Stimulated activated naive CD4-positive, alpha-beta T cell (primary cell): ENCODE data around the gene LSM12.
"Not testable (repeated sequence)": the region's sequence is repeated elsewhere in the genome, so short reads cannot be mapped to it uniquely, and the experiment has no call there.

ENCODE experiments used
- DNase-seq, 6 experiments: peaks; one replicate each; lab custom pipeline; 2025; lab: John Stamatoyannopoulos, UW

Gene LSM12

DNA sequence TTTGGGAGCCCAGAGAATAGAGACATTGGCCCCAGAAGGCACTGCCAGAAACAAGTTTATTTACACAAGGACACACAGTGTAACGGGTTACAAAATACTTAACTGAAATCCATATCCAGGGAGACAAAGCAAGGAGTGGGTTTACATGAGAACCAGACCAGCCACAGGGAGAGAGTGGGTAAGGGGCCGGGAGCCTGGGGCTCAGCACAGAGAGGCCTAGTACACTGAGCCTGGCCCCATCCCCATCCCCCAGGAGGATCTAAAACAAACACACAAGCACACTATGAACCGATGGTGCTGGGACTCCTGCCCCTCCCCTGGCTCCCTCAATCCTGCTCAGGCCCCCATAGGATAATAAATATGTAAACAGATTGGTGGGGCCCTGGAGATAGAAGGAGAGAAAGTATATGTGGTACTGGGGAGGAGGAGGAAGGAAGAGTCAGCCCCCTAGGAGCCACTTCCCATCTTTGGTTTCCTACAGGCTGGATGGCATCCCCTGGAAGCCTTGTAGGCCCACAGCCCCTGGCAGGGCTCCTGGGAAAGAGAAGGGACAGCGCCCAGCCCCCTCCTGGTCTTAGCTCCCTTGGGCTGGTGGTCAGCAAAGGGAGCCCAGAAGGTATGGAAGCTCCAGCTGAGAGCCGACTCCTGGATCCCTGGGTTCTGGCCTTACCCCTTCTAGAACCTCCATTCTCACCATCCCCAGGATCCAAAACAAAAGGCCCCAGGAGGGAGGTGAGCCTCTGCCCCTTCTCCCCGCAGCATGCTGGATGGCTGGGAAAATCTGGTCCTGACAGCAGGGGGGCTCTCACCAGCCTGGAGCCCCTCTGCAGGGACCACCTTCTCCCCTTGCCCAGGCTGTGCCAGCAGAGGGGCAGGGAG lies 10.5 kb upstream of the LSM12 start:
- no peak for DNase-seq

DNA sequence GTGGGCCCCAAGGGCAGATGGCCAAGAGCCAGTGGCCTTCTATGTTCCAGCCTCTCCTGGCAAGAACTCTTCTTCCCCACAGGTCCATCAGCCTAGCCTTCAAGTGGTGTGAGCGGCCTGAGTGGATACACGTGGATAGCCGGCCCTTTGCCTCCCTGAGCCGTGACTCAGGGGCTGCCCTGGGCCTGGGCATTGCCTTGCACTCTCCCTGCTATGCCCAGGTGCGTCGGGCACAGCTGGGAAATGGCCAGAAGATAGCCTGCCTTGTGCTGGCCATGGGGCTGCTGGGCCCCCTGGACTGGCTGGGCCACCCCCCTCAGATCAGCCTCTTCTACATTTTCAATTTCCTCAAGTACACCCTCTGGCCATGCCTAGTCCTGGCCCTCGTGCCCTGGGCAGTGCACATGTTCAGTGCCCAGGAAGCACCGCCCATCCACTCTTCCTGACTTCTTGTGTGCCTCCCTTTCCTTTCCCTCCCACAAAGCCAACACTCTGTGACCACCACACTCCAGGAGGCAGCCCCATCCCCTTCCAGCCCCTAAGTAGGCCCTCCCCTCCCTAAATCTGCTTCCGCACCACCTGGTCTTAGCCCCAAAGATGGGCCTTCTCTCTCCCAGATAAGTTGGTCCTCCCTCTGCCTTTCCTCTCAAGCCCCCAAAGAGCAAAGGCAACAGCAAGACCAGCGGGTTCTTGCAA lies 9.3 kb upstream of the LSM12 start:
- no peak for DNase-seq

DNA sequence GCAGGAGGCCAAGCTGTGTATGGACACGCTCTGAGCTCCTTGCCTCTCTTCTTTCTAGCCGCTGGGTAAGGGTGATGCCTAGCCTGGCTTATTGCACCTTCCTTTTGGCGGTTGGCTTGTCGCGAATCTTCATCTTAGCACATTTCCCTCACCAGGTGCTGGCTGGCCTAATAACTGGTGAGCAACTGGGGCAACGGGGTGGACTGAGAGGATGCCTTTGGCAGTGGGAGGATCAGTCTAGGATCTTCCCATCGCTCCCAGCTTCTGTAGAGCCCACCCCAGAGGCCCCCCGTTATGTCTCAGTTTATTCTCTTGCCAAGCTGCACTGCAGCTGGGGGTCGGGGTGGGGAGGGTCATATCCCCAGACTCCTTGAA lies 8.4 kb upstream of the LSM12 start:
- no peak for DNase-seq

DNA sequence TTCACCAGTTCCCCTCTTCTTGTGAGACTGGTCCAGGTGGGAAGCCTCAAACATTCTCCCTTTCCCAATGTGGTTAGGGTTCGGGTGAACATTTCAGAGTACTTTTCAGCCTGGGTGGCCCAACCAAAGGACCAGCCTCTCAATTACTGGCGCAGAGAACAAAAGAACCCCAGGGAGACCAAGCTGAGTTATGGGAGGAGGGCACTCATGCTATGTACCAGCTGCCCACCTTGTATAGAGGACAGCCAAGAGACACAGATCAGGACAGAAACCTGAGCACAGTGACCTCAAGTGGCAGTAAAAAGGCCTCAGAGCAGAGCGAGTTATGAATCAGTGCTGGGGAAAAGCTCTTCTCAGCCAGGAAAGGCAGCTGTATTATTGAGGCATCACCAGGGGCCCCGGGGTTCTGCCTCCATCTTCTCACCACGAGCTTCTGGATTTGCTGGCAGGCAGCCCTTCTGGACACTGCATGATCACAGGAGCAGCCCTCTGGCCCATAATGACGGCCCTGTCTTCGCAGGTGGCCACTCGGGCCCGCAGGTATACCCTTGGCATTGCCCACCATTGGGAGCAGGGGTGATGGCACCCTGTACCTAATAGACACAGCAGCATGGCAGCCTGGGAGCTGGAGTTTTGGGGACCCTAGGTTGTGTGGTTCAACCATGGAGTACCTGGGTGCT lies 7.9 kb upstream of the LSM12 start:
- DNase-seq: no peak

DNA sequence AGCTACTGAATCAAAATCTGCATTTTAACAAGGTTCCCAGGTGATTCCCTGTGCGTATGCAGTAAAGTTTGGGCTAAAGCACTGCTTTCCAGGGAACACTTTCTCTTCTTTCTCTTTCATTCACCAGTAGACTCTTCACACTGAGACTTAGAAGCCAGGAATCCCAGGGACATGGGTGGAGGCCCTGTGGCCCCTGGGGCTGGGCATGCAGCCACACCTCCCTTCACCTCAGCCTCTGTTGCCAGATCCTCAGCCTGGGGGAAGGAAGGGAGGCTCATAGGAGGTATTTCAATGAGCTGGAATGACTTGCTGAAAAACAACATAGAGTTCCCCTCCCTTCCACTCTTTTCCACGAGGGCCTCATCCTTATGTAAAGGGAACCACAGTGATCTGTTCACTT lies 5.3 kb upstream of the LSM12 start:
- DNase-seq: no peak

DNA sequence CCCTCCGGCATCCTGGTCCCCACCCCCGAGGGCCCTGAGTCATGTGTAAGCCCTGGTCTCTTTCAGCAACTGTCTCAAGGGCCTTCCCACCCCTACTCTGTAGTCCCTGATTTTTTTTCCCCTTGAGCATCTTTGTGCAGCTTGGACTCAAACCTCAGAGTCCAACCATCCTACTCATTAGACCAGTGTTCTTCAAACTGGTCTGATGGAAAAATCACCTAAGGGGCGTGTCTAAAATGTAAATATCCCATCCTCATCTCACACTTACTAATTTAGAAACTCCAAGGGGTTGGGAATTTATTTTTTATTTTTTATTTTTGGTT lies 4.7 kb upstream of the LSM12 start:
- no peak for DNase-seq

DNA sequence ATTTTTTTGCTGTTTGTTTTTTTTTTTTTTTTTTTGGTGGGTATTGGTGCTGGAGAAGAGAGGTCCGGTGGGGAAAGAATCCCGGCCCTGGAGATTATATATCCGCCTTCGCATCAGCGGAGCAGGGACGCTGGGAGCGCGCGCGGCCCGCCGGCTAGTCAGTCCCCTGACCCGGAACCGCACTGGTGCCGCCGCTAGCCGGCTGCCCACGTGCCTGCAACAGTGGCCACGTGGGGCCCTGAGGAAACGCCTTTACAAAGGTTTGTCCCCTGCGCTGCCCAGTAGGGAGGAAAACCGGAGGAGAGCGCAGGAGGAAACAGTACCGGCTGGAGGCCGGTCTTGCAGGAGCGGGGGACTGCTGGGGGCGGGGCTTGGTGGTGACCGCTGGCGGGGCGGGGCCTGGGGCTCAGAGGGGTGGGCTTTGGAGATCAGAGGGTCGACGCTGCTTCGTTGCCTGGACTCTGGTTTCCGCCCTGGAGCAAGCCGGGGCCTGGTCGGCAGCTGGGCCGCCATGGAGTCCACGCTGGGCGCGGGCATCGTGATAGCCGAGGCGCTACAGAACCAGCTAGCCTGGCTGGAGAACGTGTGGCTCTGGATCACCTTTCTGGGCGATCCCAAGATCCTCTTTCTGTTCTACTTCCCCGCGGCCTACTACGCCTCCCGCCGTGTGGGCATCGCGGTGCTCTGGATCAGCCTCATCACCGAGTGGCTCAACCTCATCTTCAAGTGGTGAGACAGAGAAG lies 4.2 kb upstream of the LSM12 start, which contains the start of gene G6PC3:
TSS of gene G6PC3 (plus strand) at position 281 of the 743 bp plus-strand sequence. CDS start at position 512, 231 bp downstream.
- DNase-seq: peak; percentile 19 to 77 (median 56)

DNA sequence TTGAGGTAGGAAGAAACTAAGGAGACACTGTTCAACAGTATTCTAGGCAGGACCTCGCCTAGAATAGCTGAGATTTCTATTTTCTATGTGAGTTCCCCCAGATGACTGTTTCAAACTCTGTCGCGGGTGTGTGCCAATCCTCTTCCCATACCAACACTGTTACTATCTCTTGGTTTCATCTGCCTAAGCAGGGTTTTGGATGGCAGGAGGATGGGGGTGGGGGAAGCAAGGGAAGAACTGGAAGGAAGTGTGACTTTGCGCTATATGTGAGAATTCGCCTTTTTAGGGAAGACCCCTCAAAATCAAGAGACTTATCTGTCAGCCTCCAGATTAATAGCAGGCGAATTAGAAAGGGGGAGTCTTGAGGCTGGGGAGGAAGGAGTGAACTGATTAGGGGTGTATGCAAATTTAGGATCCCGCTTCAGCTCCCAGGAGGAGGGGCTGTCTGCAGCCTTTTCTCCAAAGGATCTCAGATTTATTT lies 3.5 kb upstream of the LSM12 start:
- DNase-seq: no peak

DNA sequence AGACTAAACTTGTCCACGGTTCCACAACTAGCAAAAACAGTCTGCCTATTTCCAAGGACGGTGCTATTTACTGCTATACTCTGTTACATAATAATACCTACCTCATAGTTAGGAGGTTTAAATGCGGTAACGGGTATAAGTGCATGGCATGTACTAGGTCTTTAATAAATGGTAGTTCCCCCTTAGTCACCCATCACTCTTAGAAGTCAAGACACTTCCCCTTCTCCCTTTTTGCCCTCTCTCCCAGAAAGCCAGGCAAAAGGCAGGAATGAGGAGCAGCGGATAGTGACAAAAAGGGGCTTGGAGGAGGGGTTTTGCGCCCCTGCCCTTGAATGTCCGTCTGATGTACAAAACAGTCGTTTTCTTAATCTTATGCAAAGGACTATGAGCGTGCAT lies 1.1 kb upstream of the LSM12 start:
- no peak for DNase-seq

DNA sequence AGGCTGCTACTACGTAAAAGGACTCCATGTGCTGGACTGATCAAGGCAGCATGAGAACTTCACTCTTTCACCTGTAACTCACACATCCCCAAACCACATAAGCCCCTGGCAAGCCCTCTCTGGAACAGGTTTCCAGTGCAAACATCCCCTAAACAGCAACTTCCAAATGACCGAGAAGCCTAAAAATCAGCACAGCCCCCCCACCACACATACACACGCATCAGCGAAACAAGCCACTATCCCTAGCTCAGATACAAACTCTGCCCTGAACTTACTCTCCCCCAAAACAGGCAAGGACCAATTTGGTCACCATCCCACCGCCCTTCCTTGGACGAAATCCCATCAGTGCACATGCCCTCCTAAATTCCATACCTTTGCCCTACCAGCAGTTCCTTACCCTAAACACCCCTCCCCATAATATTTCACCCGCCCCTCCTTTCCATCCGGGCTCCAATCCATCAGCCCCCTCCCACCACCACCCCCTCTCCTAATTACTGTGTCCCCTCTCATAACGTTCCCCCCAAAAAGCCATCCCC lies 735 bp downstream of the LSM12 start:
- DNase-seq: peak in 2 of 6 experiments; percentile 17 to 57

DNA sequence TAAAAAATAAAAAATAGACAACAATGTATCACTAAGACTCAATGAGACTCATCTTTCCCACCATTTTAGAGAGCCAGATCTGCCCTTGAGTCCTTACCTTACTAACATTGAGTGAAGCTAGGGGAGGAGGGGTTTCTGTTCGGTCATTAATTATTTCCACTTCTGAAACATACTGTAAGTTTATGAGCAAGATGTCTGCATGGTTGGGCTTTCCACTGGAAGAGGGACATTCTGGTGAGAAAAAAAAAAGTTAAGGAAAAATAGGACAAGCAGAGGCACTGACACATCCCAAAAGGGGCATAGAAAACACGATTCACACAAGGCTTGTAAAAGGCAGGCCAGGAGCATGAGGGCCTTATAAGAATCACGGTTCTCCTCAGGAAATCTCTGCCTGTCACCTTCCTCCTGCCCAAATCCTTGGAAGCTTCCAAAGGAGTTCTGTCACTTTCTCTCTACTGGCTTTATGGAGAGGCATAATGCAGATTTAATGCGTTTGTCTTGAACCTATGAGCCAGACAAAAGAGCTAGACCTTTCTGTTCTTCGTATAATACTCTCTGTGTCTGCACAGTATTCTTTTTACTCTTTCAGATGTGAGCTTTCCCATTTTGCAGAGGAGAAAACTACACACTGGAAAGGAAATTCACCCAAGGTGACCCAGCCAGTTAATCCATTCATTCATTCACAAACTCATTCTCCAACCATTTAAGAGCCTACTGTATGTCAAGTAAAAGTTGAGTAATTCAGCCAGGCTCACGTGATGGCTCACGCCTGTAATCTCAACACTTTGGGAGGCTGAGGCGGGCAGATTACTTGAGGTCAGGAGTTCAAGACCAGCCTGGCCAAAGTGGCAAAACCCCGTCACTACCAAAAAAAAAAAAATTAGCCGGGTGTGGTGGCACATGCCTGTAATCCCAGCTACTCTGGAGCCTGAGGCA lies 2.5 kb downstream of the LSM12 start:
- DNase-seq: no peak

DNA sequence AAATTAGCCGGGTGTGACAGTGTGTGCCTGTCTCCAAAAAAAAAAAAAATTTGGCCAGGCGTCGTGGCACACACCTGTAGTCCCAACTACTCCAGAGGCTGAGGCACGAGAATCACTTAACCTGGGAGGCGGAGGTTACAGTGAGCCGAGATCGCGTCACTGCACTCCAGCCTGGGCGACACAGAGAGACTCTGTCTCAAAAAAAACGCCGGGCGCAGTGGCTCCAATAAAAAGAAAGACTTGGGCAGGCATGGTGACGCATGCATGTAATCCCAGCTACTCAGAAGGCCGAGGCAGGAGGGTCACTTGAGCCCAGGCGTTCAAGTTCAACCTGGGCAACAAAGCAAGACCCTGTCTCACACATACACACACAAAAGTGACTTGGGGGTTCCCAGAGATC lies 3.6 kb downstream of the LSM12 start:
- DNase-seq: no peak

DNA sequence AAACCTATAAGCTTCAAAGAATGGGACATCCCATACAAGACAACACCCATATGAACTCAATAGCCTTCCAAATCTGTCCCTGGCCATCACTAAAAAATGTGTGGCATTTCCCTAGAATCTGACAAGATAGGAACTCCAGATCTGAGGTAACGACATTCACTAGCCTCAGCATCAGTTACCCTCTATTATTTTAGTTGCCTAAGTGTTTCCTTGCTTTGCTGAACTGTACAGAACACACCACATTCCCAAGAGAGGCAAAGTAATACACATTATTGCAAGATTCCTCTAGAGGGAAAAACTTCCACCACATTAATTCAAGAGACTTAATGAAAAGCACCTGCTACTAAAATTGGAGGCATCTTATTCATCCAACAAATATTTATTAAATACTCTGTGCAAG lies 5.0 kb downstream of the LSM12 start:
- DNase-seq: no peak

DNA sequence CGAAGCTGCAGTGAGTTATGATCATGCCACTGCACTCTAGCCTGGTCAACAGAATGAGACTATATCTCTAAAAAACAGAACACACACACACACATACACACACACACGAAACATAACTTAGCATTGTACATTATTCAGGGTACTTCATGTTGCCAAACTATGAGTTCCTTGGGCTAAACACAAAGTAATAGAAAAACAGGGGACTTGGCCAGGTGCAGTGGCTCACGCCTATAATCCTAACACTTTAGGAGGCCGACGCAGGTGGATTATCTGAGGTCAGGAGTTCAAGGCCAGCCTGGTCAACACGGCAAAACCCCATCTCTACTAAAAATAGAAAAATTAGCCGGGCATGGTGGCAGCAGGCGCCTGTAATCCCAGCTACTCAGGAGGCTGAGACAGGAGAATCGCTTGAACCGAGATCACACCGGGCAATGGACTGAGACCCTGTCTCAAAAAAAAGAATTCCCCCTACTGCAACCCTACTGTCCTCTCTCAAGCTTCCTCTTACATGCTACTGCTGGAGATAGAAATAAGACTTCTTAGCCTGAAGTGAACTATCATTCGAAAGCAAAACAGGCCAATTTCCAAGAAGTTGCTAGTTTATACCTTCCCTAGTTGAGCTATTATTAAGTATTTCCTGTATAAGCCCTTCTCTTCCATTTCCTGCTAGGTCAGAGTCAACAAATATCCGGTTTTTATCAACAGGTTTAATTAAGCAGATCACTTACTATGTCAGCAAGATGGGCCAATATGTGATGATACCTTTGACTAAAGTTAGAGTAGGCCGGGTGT lies 7.2 kb downstream of the LSM12 start:
- DNase-seq: no peak

DNA sequence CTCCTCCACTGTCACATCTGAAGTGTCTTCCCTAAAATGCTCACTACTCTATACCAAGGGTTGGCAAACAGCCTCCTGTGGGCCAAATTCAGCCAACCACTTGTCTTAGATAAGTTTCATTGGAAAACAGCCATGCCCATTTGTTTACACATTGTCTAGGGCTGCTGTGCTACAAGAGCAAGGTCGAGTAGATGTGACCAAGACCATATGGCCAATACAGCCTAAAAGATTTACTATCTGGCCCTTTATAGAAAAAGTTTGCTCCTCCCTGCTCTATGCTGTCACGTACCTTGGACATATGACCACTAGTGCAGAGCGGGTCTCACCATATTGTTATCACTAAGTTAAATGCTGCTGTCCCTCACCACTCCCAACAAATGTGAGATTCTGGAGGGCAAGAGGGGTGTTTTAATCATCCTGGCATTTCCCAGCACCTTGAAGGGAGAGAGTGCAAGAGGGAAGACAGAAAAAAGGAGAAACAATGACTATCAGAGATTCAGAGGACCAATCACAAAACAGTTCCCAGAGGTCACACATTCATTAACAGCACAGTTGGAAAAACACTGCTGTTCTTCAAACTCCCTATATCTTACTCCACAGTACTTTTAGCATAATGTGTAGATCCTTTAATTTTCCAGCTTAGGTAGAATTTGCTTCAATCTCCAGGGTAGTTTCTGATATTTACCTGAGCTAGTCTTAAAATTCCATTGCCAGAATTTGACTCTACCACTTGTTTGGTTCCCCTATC lies 13.2 kb downstream of the LSM12 start:
- DNase-seq: no peak

DNA sequence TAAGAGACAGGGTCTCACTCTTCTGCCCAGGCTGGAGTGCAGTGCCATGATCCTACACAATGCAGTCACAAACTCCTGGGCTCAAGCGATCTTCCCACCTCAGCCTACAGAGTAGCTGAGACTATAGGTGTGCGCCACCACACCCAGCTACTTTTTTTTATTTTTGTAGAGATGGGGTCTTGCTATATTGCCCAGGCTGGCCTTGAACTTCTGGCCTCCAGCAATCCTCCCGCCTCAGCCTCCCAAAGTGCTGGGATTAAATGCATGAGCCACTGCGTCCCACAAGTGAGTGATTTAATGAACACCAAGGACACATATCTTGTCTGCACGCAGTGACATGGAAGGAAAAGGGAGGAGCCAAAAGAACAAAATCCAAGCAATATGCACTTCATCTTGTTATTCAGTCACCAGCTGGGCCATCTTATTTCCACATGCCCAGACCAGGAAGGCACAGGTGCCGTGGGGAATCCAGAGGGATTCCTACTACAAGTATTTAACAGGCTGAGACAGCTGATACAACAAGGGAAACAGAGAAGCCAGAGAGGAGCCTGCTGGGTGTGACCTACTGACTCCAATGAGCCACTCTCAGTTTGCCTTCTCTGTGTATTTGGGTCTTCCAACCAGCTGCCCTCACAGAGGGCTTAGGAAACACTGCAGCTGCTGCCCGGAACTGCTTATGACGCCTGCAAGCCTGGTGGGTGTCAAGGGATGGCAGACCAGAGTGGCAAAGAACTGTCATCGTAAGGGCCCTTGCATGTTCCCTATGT lies 17.0 kb downstream of the LSM12 start:
- DNase-seq: no peak

DNA sequence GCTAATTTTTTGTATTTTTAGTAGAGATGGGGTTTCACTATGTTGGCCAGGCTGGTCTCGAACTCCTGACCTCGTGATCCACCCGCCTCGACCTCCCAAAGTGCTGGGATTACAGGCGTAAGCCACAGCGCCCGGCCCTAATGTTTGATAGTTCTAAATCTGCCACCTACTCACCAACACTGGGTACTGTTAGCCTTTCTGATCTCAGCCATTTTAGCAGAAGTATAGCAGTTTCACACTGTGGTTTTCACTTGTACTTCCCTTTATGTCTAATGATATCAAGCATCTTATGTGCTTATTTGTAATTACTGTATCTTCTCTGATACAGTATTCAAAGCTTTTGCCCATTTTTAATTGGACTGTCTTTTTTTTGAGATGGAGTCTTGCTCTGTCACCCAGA lies 19.6 kb downstream of the LSM12 start:
- not testable (repeated sequence) for DNase-seq

DNA sequence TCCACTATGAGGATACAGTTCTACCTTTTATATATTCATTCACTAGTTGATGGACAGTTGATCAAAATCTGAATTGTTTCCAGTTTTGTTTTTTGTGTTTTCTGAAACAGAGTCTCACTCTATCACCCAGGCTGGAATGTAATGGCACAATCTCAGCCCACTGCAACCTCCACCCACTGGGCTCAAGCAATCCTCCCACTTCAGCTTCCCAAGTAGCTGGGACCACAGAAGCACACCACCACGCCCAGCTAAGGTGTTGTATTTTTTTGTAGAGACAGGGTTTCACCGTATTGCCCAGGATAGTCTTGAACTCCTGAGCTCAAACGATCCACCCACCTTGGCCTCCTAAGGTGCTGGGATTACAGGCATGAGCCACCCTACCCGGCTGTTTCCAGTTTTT lies 21.0 kb downstream of the LSM12 start:
- no peak for DNase-seq
